Rectal smooth muscle tissue (tissue), 1 donor: ENCODE measurements around the gene ZNF274.
"Not testable (repeated sequence)": the region's sequence is repeated elsewhere in the genome, so short reads cannot be mapped to it uniquely, and the experiment has no call there.

Experiments used
- H3K27ac ChIP-seq: one replicate; pipeline ENCODE4 v1.7.0; 2013; ENCODE audit warnings: low read depth, low read length, inconsistent platforms
- H3K27me3 ChIP-seq: one replicate; pipeline ENCODE4 v1.7.0; 2013; ENCODE audit warnings: low read length; ENCODE audit not compliant: control insufficient read depth, insufficient read depth
- H3K36me3 ChIP-seq: one replicate; pipeline ENCODE4 v1.7.0; 2013; ENCODE audit warnings: low read length; ENCODE audit not compliant: control insufficient read depth, insufficient read depth
- H3K4me1 ChIP-seq: one replicate; pipeline ENCODE4 v1.7.0; 2013; ENCODE audit warnings: low read length; ENCODE audit not compliant: control insufficient read depth, insufficient read depth
- H3K4me3 ChIP-seq: one replicate; pipeline ENCODE4 v1.7.0; 2013; ENCODE audit warnings: low read length
- H3K9ac ChIP-seq: one replicate; pipeline ENCODE4 v1.7.0; 2013; ENCODE audit warnings: low read length

ZNF274 gene

GRCh38 chr19:58182989-58183816 lies at the start of gene ZNF274:
Gene ZNF274 (plus strand): TSS chr19:58183061. CDS start chr19:58183966, 905 bp downstream.
- peak within 1 kb of the TSS; percentile 98 for H3K27ac ChIP-seq
- H3K9ac ChIP-seq: peak within 1 kb of the TSS; percentile 84
- H3K4me1 ChIP-seq: no peaks in the 10 kb centered on the region
- no peaks in the 10 kb centered on the region for H3K27me3 ChIP-seq
- peak within 1 kb of the TSS; percentile 72 for H3K4me3 ChIP-seq
- H3K36me3 ChIP-seq: peaks cover 26% of the 10 kb centered on the region

GRCh38 chr19:58134244-58134643 lies 48.6 kb upstream of the ZNF274 start:
- Histone ChIP-seq H3K36me3 (peaks cover 26% of the 10 kb centered on the region), H3K27ac (no peak overlapping the region), H3K4me1 (no peaks in the 10 kb centered on the region), H3K9ac (no peak overlapping the region), H3K27me3 (no peaks in the 10 kb centered on the region), H3K4me3 (no peak overlapping the region)

GRCh38 chr19:58145849-58146248 lies 37.0 kb upstream of the ZNF274 start:
- Histone ChIP-seq H3K36me3 (peaks cover 11% of the 10 kb centered on the region), H3K4me3 (no peak overlapping the region), H3K9ac (no peak overlapping the region), H3K27me3 (no peaks in the 10 kb centered on the region), H3K4me1 (no peaks in the 10 kb centered on the region), H3K27ac (no peak overlapping the region)

- H3K27ac ChIP-seq, H3K4me3 ChIP-seq, H3K27me3 ChIP-seq, H3K4me1 ChIP-seq, H3K9ac ChIP-seq, H3K36me3 ChIP-seq: not testable (repeated sequence)
Observed at GRCh38 chr19:58147475-58147874, 35.4 kb upstream of the ZNF274 start.

GRCh38 chr19:58150328-58150921 lies 32.4 kb upstream of the ZNF274 start, which contains the start of gene ZNF329:
Gene ZNF329 (minus strand): TSS chr19:58150789. CDS start chr19:58129503, 21,286 bp downstream.
- Histone ChIP-seq H3K9ac (peak within 1 kb of the TSS; percentile 79), H3K27ac (peak within 1 kb of the TSS; percentile 82), H3K27me3 (no peaks in the 10 kb centered on the region), H3K4me3 (peak within 1 kb of the TSS; percentile 88), H3K4me1 (peaks cover 5% of the 10 kb centered on the region), H3K36me3 (no peaks in the 10 kb centered on the region)

GRCh38 chr19:58153386-58153785 lies 29.5 kb upstream of the ZNF274 start:
- Histone ChIP-seq H3K9ac (no peak overlapping the region), H3K36me3 (no peaks in the 10 kb centered on the region), H3K4me1 (peaks cover 5% of the 10 kb centered on the region), H3K27ac (no peak overlapping the region), H3K4me3 (no peak overlapping the region), H3K27me3 (no peaks in the 10 kb centered on the region)

GRCh38 chr19:58154287-58154678 lies 28.6 kb upstream of the ZNF274 start:
- no peaks in the 10 kb centered on the region for H3K27me3 ChIP-seq
- peak overlapping the region; percentile 57 for H3K9ac ChIP-seq
- peaks cover 5% of the 10 kb centered on the region for H3K4me1 ChIP-seq
- peak overlapping the region; percentile 87 for H3K4me3 ChIP-seq
- no peaks in the 10 kb centered on the region for H3K36me3 ChIP-seq
- peak overlapping the region; percentile 89 for H3K27ac ChIP-seq

- no peaks in the 10 kb centered on the region for H3K27me3 ChIP-seq
- H3K9ac ChIP-seq: peak overlapping the region; percentile 57
- H3K36me3 ChIP-seq: no peaks in the 10 kb centered on the region
- H3K4me1 ChIP-seq: peaks cover 5% of the 10 kb centered on the region
- peak overlapping the region; percentile 87 for H3K4me3 ChIP-seq
- H3K27ac ChIP-seq: peak overlapping the region; percentile 89
Observed at GRCh38 chr19:58154679-58155648, 27.9 kb upstream of the ZNF274 start.

- H3K27ac ChIP-seq: no peak overlapping the region
- H3K36me3 ChIP-seq: no peaks in the 10 kb centered on the region
- no peak overlapping the region for H3K4me3 ChIP-seq
- H3K9ac ChIP-seq: no peak overlapping the region
- no peaks in the 10 kb centered on the region for H3K27me3 ChIP-seq
- peaks cover 5% of the 10 kb centered on the region for H3K4me1 ChIP-seq
Observed at GRCh38 chr19:58157045-58157728, 25.7 kb upstream of the ZNF274 start.

GRCh38 chr19:58166268-58166667 lies 16.6 kb upstream of the ZNF274 start:
- no peak overlapping the region for H3K27ac ChIP-seq
- no peak overlapping the region for H3K9ac ChIP-seq
- no peak overlapping the region for H3K4me3 ChIP-seq
- H3K27me3 ChIP-seq: no peaks in the 10 kb centered on the region
- no peaks in the 10 kb centered on the region for H3K36me3 ChIP-seq
- H3K4me1 ChIP-seq: no peaks in the 10 kb centered on the region

GRCh38 chr19:58166708-58167280 lies 16.1 kb upstream of the ZNF274 start:
- Histone ChIP-seq H3K27me3 (no peaks in the 10 kb centered on the region), H3K27ac (no peak overlapping the region), H3K4me3 (no peak overlapping the region), H3K36me3 (no peaks in the 10 kb centered on the region), H3K9ac (no peak overlapping the region), H3K4me1 (no peaks in the 10 kb centered on the region)
